ENCODE measurements around the gene MTHFD1L. TPM values are rescaled to one million over a fixed set of nuclear protein-coding genes. Genes with fewer than 3 reads are reported as not detected.

The MTHFD1L gene
- total and polyA plus RNA-seq, 2 of the 4 experiments (the other 2 are of a cell fraction): 43.5 to 53.2 TPM

GRCh38 chr6:150906641-150907326 lies 41.3 kb downstream of the MTHFD1L start:
- Histone ChIP-seq H3K4me2 (ENCODE audit: low read depth, low read length) (no peak overlapping the region), H3K9me1 (ENCODE audit: insufficient read depth, low read length) (no peaks in the 10 kb centered on the region), H2AK5ac (ENCODE audit: low read depth, low read length) (no peak overlapping the region), H2BK120ac (ENCODE audit: low read depth, low read length) (no peak overlapping the region), H2AK9ac (replicated peaks; ENCODE audit: low read depth, low read length, poor library complexity) (no peak overlapping the region), H4K20me1 (ENCODE audit: insufficient read depth, low read length) (no peaks in the 10 kb centered on the region), H3K9me3 (ENCODE audit: control insufficient read depth, insufficient read depth, low read length) (no peaks in the 10 kb centered on the region), H4K5ac (ENCODE audit: low read depth, low read length) (peak overlapping the region; percentile 70), H3K56ac (ENCODE audit: extremely low read depth, insufficient read depth, low read length) (no peak overlapping the region), H3K4me1 (ENCODE audit: control insufficient read depth, insufficient read depth, low read length) (peaks cover 13% of the 10 kb centered on the region), H3K4me3 (ENCODE audit: insufficient read depth, low read depth, low read length) (no peak overlapping the region), H3K23ac (ENCODE audit: low read depth, low read length) (0 out of 2 replicates have a peak overlapping the region, but pooled peaks have one; percentile 36), H2AFZ (replicated peaks; ENCODE audit: low read length, poor library complexity) (no peak overlapping the region), H3K79me1 (ENCODE audit: low read depth in 1 of 2, low read length in 2 of 2) (peaks cover 21 to 65% of the 10 kb centered on the region in 2 experiments), H3K9ac (ENCODE audit: low read depth, low read length) (no peak overlapping the region), H3K14ac (replicated peaks; ENCODE audit: low read depth, low read length) (no peak overlapping the region), H3K27ac (ENCODE audit: insufficient read depth, low read length) (peak overlapping the region; percentile 34; the same call in 1 of the 2 replicates), H2BK5ac (ENCODE audit: low read depth, low read length, poor library complexity, severe bottlenecking) (peak overlapping the region; percentile 28), H2BK15ac (ENCODE audit: low read depth, low read length) (no peak overlapping the region), H3K4ac (ENCODE audit: low read depth, low read length) (peak overlapping the region; percentile 7; the same call in 1 of the 2 replicates), H2BK20ac (ENCODE audit: low read depth, low read length) (no peak overlapping the region), H4K8ac (ENCODE audit: low read depth in 2 of 2, low read length in 2 of 2) (peak overlapping the region in 1 of 2 experiments; percentile 40; a peak in 1 of 4 replicates), H3K27me3 (ENCODE audit: control insufficient read depth, insufficient read depth, low read length) (no peaks in the 10 kb centered on the region), H3K36me3 (ENCODE audit: control insufficient read depth, insufficient read depth, low read length) (peaks cover 42% of the 10 kb centered on the region), H4K91ac (ENCODE audit: insufficient read depth, low read depth, low read length) (no peak overlapping the region), H3K18ac (ENCODE audit: low read depth, low read length) (no peak overlapping the region)
- ATAC-seq (ENCODE audit: low read depth) (no peak), DNase-seq (no peak)
- in situ Hi-C loops (cut with MboI; ENCODE audit: low sequenced_read_pairs) (no loop called here), dilution Hi-C loops (cut with HindIII; ENCODE audit: low sequenced_read_pairs, unreplicated experiment) (no loop called here), intact Hi-C loops (cut with micrococcal nuclease) (no loop called here)
- no TSS peak for BruUV-seq (replicated peaks)
- WGBS, 2 experiments (ENCODE audit: extremely low coverage in 2 of 2, insufficient read length in 1 of 2): no CpG with 5 or more reads among the region's 1 CpG
- ChIA-PET POLR2A (ENCODE audit: unreplicated experiment) (no interaction called here), CTCF (interaction anchor here (0.8 kb wide), 1 partner anchor 15 kb away, joined by 4 read pairs; no protein-coding TSS in a partner anchor)
- TF ChIP-seq MXI1 (IDR thresholded peaks at IDR 0.05; ENCODE audit: borderline replicate concordance, low read depth, low read length): no peak
- TF ChIP-seq RFX5 (IDR thresholded peaks at IDR 0.05; ENCODE audit: low read depth, low read length): no peak
- no peak for TF ChIP-seq CTCF (conservative IDR thresholded peaks at IDR 0.05; ENCODE audit: low read depth, low read length)
- no peak for TF ChIP-seq NFE2L2 (IDR thresholded peaks at IDR 0.05; ENCODE audit: low read depth, low read length)
- TF ChIP-seq USF2 (IDR thresholded peaks at IDR 0.05; ENCODE audit: low read depth, low read length): no peak
- no peak for TF ChIP-seq CHD1 (IDR thresholded peaks at IDR 0.05; ENCODE audit: low read depth, low read length)
- no peak for TF ChIP-seq FOS (IDR thresholded peaks at IDR 0.05; ENCODE audit: low read depth, low read length)
- no peak for TF ChIP-seq RAD21 (IDR thresholded peaks at IDR 0.05; ENCODE audit: low read length)
- TF ChIP-seq BHLHE40 (IDR thresholded peaks at IDR 0.05; ENCODE audit: low read depth, low read length): no peak
- TF ChIP-seq MAZ (IDR thresholded peaks at IDR 0.05; ENCODE audit: borderline replicate concordance, low read depth, low read length): no peak
- TF ChIP-seq SMC3 (IDR thresholded peaks at IDR 0.05; ENCODE audit: low read depth, low read length): no peak
- TF ChIP-seq ELK1 (IDR thresholded peaks at IDR 0.05; ENCODE audit: borderline replicate concordance, low read depth, low read length): no peak
- no peak for TF ChIP-seq MAFK (IDR thresholded peaks at IDR 0.05; ENCODE audit: low read depth, low read length)
